Activated naive CD4-positive, alpha-beta T cell treated with anti-CD3 and anti-CD28 coated beads for 36 hours (primary cell): ENCODE data around the gene DAG1. TPM values are rescaled to one million over a fixed set of nuclear protein-coding genes. Genes with fewer than 3 reads are reported as not detected.

Source experiments
- CTCF ChIA-PET: fragments of 350-600 bp; sonication (Branson Sonifier 250); formaldehyde crosslinking; loops from one replicate; lab custom pipeline; 2021; ENCODE audit warnings: antibody characterized with exemption; lab: Charles Lee
- DNase-seq: peaks from one replicate; pipeline ENCODE4 v3.0.0-alpha.2; 2020
- H3K27ac Mint-ChIP-seq: one replicate; pipeline ENCODE4 v1.8.0; 2021; ENCODE audit warnings: mild to moderate bottlenecking, mixed read lengths
- H3K27me3 Mint-ChIP-seq: one replicate; pipeline ENCODE4 v1.8.0; 2021; ENCODE audit warnings: low read depth, mixed read lengths
- H3K36me3 Mint-ChIP-seq: one replicate; pipeline ENCODE4 v1.8.0; 2021; ENCODE audit warnings: low read depth, mixed read lengths
- H3K4me1 Mint-ChIP-seq: one replicate; pipeline ENCODE4 v1.8.0; 2021; ENCODE audit warnings: low read depth, mixed read lengths
- H3K4me3 Mint-ChIP-seq: one replicate; pipeline ENCODE4 v1.8.0; 2021; ENCODE audit warnings: mild to moderate bottlenecking, moderate library complexity, mixed read lengths
- H3K9me3 Mint-ChIP-seq: one replicate; pipeline ENCODE4 v1.8.0; 2021; ENCODE audit warnings: mixed read lengths
- intact Hi-C: fragments of 100-400 bp; cut with micrococcal nuclease; formaldehyde crosslinking; loops from one replicate; pipeline ENCODE4 v1.15.1; 2023
- total RNA-seq, 2 experiments: library from RNA; stranded (reverse); gene quantifications; one replicate each; pipeline ENCODE4 v1.2.3, GENCODE V29; 2021

Gene DAG1
- total RNA-seq, 2 experiments from 2014 or later, result 6.9 to 8.2 TPM

GRCh38 chr3:49567406-49567805 is 97.3 kb downstream of the DAG1 start:
- Mint-ChIP-seq H3K27ac (no peak overlapping the region), H3K36me3 (no peaks in the 10 kb centered on the region), H3K4me1 (no peaks in the 10 kb centered on the region), H3K9me3 (no peaks in the 10 kb centered on the region), H3K4me3 (no peak overlapping the region), H3K27me3 (no peaks in the 10 kb centered on the region)
- no peak for DNase-seq
- CTCF ChIA-PET, result interaction anchor here (0.5 to 2.2 kb wide), 7 partner anchors 12 to 139 kb away, joined by 3 to 7 read pairs (median 3); no protein-coding TSS in a partner anchor
- intact Hi-C loops, result no loop called here

GRCh38 chr3:49568965-49569364 is 98.9 kb downstream of the DAG1 start:
- H3K36me3 Mint-ChIP-seq, result no peaks in the 10 kb centered on the region
- no peak for DNase-seq
- no peak overlapping the region for H3K4me3 Mint-ChIP-seq
- intact Hi-C loops, result no loop called here
- no peak overlapping the region for H3K27ac Mint-ChIP-seq
- CTCF ChIA-PET, result interaction anchor here (2.6 kb wide), 1 partner anchor 29 kb away, joined by 10 read pairs; no protein-coding TSS in a partner anchor
- H3K9me3 Mint-ChIP-seq, result no peaks in the 10 kb centered on the region
- H3K27me3 Mint-ChIP-seq, result no peaks in the 10 kb centered on the region
- no peaks in the 10 kb centered on the region for H3K4me1 Mint-ChIP-seq

GRCh38 chr3:49570028-49570654 is 100.1 kb downstream of the DAG1 start:
- no peak overlapping the region for H3K4me3 Mint-ChIP-seq
- CTCF ChIA-PET, result interaction anchor here (0.6 to 2.6 kb wide), 4 partner anchors 30 to 780 kb away, joined by 3 to 10 read pairs (median 4); no protein-coding TSS in a partner anchor

GRCh38 chr3:49582177-49582576 is 112.1 kb downstream of the DAG1 start:
- CTCF ChIA-PET, result no interaction called here
- H3K4me1 Mint-ChIP-seq, result no peaks in the 10 kb centered on the region
- H3K4me3 Mint-ChIP-seq, result no peak overlapping the region
- H3K27ac Mint-ChIP-seq, result no peak overlapping the region
- DNase-seq, result no peak
- intact Hi-C loops, result no loop called here
- H3K36me3 Mint-ChIP-seq, result no peaks in the 10 kb centered on the region
- no peaks in the 10 kb centered on the region for H3K27me3 Mint-ChIP-seq
- no peaks in the 10 kb centered on the region for H3K9me3 Mint-ChIP-seq

More at GRCh38 chr3:49570028-49570654, 100.1 kb downstream of the DAG1 start:
- intact Hi-C loops, result no loop called here
- H3K27ac Mint-ChIP-seq, result no peak overlapping the region
- H3K9me3 Mint-ChIP-seq, result no peaks in the 10 kb centered on the region
- no peak for DNase-seq
- H3K4me1 Mint-ChIP-seq, result no peaks in the 10 kb centered on the region
- no peaks in the 10 kb centered on the region for H3K36me3 Mint-ChIP-seq
- no peaks in the 10 kb centered on the region for H3K27me3 Mint-ChIP-seq

Other genes starting within 250 kb of the DAG1 start
- 1 to 10 TPM; 1.7 TPM for gene C3orf62, start 193.0 kb upstream of the DAG1 start, total RNA-seq
- 10 to 100 TPM; 68.0 to 69.7 TPM for gene USP4, start 130.2 kb upstream of the DAG1 start, total RNA-seq
- gene GPX1, start 111.9 kb upstream of the DAG1 start, total RNA-seq, result 100 to 1,000 TPM; 198 to 202 TPM
- 100 to 1,000 TPM; 463 to 491 TPM for gene RHOA, start 58.3 kb upstream of the DAG1 start, total RNA-seq
- gene TCTA, start 57.8 kb upstream of the DAG1 start, total RNA-seq, result 1 to 10 TPM; 9.4 to 9.5 TPM
- 1 to 10 TPM; 2.5 to 2.7 TPM for gene AMT, start 47.8 kb upstream of the DAG1 start, total RNA-seq
- gene NICN1, start 40.9 kb upstream of the DAG1 start, total RNA-seq, result 10 to 100 TPM in 1 of 2 experiments, 1 to 10 TPM in 1; 9.1 to 10.1 TPM
- under 1 TPM; 0.12 to 0.20 TPM for gene BSN, start 84.2 kb downstream of the DAG1 start, total RNA-seq
- gene APEH, start 204.1 kb downstream of the DAG1 start, total RNA-seq, result 100 to 1,000 TPM; 120 to 122 TPM
- 10 to 100 TPM; 10.7 to 13.1 TPM for gene MST1, start 219.2 kb downstream of the DAG1 start, total RNA-seq
- 10 to 100 TPM; 20.3 to 21.5 TPM for gene RNF123, start 219.3 kb downstream of the DAG1 start, total RNA-seq
- gene AMIGO3, start 249.4 kb downstream of the DAG1 start, total RNA-seq, result not detected